Mucosa of rectum (tissue), 2 donors: Measurements from ENCODE around the gene HAPLN2.

Experiments
- H3K27ac ChIP-seq, 2 donors: one replicate each; pipeline ENCODE4 v1.7.0; 2013; ENCODE audit warnings: inconsistent platforms in 2 of 2, low read depth in 2 of 2, low read length in 2 of 2
- H3K27me3 ChIP-seq, 2 donors: one replicate each; pipeline ENCODE4 v1.7.0; 2013; ENCODE audit warnings: low read length in 2 of 2; ENCODE audit not compliant: control insufficient read depth in 2 of 2, insufficient read depth in 2 of 2
- H3K36me3 ChIP-seq, 2 donors: one replicate each; pipeline ENCODE4 v1.7.0; 2013; ENCODE audit warnings: low read length in 2 of 2; ENCODE audit not compliant: control insufficient read depth in 2 of 2, insufficient read depth in 2 of 2
- H3K4me1 ChIP-seq, 2 donors: one replicate each; pipeline ENCODE4 v1.7.0; 2013; ENCODE audit warnings: low read length in 2 of 2, mild to moderate bottlenecking in 1 of 2; ENCODE audit not compliant: control insufficient read depth in 2 of 2, insufficient read depth in 2 of 2
- H3K4me3 ChIP-seq, 2 donors: one replicate each; pipeline ENCODE4 v1.7.0; 2013; ENCODE audit warnings: low read length in 2 of 2
- H3K9ac ChIP-seq, 2 donors: one replicate each; pipeline ENCODE4 v1.7.0; 2013; ENCODE audit warnings: low read length in 2 of 2, low read depth in 1 of 2, mild to moderate bottlenecking in 1 of 2
- H3K9me3 ChIP-seq, 2 donors: one replicate each; pipeline ENCODE4 v1.7.0; 2013; ENCODE audit warnings: low read length in 2 of 2; ENCODE audit not compliant: control insufficient read depth in 2 of 2
- donor health status: healthy.
- donor health status: Normal muscosa, but diverticular disease.

The HAPLN2 gene

DNA sequence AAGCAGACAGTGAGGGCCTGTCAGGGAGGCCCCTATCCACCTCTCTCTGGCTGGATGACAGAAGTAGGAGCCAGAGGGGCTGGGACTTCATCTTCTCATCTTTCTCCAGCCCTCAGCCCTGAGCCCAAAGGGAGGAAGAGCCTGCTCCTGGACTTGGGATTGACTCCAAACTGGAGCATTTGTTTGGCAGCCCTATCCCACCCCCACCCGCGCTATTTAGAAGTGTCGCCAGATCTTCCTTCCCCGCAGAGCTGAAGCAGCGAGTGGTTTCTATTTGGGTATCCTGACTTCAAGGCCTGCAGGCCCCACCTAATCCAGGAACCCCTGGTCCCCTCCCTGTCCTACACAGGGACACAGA lies 48.4 kb downstream of the HAPLN2 start:
- peak overlapping the region in 1 of 2 donors; percentile 56 for H3K9ac ChIP-seq
- H3K4me3 ChIP-seq = no peak overlapping the region
- no peaks in the 10 kb centered on the region for H3K27me3 ChIP-seq
- H3K4me1 ChIP-seq = peaks cover 25 to 26% of the 10 kb centered on the region in 2 donors
- no peaks in the 10 kb centered on the region for H3K36me3 ChIP-seq
- no peaks in the 10 kb centered on the region for H3K9me3 ChIP-seq
- H3K27ac ChIP-seq = peak overlapping the region; percentile 72 to 77

DNA sequence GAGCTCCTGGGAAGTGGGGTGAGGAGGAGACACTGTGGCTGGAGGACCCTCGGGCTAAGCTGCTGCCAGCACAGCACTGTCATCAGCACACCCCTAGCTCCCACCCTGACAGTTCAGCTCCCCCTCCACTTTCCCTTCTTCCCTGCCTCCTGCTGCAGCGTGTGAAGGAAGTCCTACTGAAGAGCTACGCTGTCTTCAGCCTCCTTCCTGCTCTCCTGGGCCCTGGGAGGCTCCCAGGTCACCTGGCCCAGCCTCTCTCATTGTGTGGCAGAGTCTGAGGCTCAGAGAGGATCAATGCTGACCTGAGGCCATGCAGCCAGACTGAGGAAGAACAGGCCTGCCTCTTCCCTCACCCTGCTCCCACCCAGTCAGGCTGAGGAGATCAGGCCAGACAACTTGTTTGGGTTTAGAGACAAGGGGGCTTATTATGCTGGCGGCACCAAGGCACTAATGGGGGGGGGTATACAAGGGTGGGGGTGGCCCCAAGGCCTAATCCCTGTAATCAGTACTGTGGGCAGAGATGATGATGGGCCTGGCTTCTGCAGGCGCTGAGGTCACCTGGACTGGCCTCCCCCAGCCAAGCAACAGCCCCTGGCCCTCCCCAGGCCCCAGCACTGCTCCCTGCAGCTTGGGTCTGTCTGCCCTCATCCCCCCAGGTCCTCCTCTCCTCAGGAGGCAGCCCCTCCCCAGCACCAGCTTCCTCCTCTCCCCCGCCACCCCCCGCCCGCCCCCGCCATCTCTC lies 48.9 kb downstream of the HAPLN2 start:
- Histone ChIP-seq H3K27me3 (no peaks in the 10 kb centered on the region), H3K9me3 (no peaks in the 10 kb centered on the region), H3K9ac (peak overlapping the region in 1 of 2 donors; percentile 56), H3K4me1 (peaks cover 22 to 26% of the 10 kb centered on the region in 2 donors), H3K27ac (peak overlapping the region; percentile 72 to 77), H3K36me3 (no peaks in the 10 kb centered on the region), H3K4me3 (no peak overlapping the region)

DNA sequence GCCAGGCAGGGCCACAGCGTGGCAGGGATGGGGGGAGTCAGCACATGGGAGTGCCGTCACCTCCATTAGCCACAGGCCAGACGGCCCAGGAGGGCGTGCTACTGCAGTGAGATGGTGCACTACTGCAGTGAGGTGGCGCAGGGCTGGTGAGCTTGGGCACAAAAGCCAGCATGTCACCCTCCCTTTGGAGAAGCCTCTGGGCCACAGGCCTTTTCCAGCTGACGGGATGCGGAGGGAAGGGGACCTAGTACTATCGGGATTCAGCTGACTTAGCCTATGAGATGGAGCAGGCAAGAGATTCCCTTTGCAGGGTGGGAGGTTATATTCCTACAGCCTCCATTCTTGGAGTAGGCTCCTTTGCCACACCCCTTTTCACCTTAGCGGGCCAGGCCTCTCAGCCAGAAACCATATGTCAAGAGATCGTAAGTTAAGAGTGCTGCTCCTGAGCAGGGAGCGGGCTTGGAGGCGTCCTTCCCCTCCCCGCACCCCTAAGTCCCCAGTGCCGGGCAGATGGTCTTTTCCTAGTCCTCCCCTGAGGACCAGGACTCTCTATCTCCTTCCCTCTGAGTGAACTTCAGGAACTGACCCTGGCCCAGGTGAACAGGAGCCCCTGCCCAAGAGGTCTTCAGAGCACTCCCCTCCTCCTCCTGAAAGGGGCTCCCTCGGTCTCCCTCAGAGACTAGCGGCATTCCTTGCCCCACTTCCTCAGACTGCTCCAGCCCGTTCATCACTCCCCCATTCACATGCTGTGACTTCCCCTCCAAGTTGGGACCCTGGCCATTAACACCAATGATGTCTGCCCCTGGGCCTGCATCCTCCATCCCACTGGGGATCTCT lies 49.8 kb downstream of the HAPLN2 start:
- H3K4me1 ChIP-seq = peaks cover 24 to 26% of the 10 kb centered on the region in 2 donors

DNA sequence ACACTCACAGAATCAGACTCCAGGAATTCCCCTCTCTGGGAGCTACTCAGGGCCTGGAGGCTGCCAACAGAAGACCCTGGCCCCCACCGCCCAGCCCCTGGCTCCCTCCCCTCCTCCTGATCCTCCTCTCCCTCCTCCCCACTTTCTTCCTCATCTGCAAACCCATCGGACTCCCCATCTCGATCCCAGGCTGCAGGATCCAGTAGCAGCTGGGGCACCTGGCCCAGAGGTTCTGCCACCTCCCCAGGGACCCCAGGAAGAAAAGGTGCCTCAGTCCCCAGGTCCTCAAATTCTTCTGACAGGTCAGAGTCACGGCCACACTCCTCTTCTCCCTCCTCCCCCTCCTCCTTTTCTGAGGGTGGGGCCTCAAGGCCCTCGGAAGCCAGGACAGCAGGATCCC lies 50.6 kb downstream of the HAPLN2 start:
- Histone ChIP-seq H3K9ac (no peak overlapping the region), H3K4me3 (no peak overlapping the region), H3K27me3 (peaks cover 4% of the 10 kb centered on the region in 2 donors), H3K36me3 (no peaks in the 10 kb centered on the region), H3K4me1 (peaks cover 17 to 19% of the 10 kb centered on the region in 2 donors), H3K9me3 (no peaks in the 10 kb centered on the region), H3K27ac (no peak overlapping the region)

More for the DNA sequence above, 49.8 kb downstream of the HAPLN2 start:
- peaks cover 4% of the 10 kb centered on the region in 2 donors for H3K27me3 ChIP-seq
- H3K9me3 ChIP-seq = no peaks in the 10 kb centered on the region
- H3K36me3 ChIP-seq = no peaks in the 10 kb centered on the region
- H3K4me3 ChIP-seq = no peak overlapping the region
- no peak overlapping the region for H3K9ac ChIP-seq
- no peak overlapping the region for H3K27ac ChIP-seq

DNA sequence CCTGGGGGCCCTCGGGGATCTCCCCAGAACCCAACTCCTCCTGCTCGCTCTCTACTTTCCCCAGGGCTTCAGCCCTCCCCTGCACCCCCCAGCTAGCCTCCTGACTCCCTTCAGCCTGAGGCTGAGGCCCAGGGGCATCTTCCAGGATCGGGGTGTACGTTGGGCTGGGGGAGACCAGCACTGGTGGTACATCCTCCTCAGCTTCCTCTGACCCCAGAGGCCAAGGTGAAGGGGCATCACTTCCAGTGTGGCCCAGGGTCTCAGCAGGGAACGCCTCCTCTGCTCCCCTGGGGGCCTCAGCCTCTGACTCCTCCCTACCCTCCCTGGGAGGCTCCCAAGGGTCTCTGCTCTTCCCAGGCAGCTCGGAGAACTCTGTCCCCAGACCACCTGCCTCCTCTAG lies 51.1 kb downstream of the HAPLN2 start:
- Histone ChIP-seq H3K4me1 (peaks cover 12 to 13% of the 10 kb centered on the region in 2 donors), H3K4me3 (no peak overlapping the region), H3K9me3 (no peaks in the 10 kb centered on the region), H3K9ac (no peak overlapping the region), H3K27me3 (peaks cover 4 to 9% of the 10 kb centered on the region in 2 donors), H3K27ac (no peak overlapping the region), H3K36me3 (no peaks in the 10 kb centered on the region)

DNA sequence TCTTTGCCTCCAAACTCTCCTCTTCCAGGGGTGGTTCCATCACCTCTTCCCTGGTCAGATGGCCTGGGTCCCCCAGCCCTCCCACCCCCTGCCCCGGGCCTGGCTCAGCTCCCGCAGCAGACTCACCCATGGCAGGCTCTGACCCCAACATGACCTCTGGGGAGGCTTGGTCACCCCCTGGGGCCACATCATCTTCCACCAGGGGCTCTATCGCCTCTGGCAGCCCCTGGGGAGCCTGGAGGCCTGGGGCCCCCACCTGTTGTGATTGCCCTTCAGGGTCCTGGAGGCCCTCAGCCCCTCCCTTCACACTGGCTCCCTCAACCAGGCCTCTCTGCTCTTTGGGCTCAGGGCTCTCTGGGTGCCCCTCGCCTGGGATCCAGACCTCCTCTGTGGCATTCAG lies 51.6 kb downstream of the HAPLN2 start:
- H3K36me3 ChIP-seq = no peaks in the 10 kb centered on the region
- peaks cover 8 to 9% of the 10 kb centered on the region in 2 donors for H3K4me1 ChIP-seq
- no peaks in the 10 kb centered on the region for H3K9me3 ChIP-seq
- no peak overlapping the region for H3K9ac ChIP-seq
- peaks cover 4 to 10% of the 10 kb centered on the region in 2 donors for H3K27me3 ChIP-seq
- H3K27ac ChIP-seq = no peak overlapping the region
- no peak overlapping the region for H3K4me3 ChIP-seq

DNA sequence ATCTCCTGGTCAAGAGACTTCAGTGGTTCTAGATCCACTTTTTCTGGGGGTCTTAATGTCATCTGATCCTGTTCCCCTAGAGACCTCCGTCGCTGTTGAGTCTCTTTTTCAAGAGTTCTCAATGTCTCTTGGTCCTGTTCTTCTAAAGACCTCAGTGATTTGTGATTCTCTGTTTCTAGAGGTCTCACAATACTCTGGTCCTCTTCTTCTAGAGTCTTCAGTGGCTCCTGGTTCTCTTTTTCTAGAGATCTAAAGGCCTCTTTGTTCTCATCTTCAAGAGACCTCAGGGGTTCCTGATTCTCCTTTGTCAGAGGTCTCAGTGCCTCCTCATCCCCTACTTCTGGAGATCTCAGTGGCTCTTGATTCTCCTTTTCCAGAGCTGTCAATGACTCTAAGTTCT lies 52.6 kb downstream of the HAPLN2 start:
- Histone ChIP-seq H3K36me3 (no peaks in the 10 kb centered on the region), H3K27ac (no peak overlapping the region), H3K4me3 (no peak overlapping the region), H3K9ac (no peak overlapping the region), H3K27me3 (peaks cover 4 to 17% of the 10 kb centered on the region in 2 donors), H3K4me1 (peaks cover 9% of the 10 kb centered on the region in 2 donors), H3K9me3 (no peaks in the 10 kb centered on the region)

DNA sequence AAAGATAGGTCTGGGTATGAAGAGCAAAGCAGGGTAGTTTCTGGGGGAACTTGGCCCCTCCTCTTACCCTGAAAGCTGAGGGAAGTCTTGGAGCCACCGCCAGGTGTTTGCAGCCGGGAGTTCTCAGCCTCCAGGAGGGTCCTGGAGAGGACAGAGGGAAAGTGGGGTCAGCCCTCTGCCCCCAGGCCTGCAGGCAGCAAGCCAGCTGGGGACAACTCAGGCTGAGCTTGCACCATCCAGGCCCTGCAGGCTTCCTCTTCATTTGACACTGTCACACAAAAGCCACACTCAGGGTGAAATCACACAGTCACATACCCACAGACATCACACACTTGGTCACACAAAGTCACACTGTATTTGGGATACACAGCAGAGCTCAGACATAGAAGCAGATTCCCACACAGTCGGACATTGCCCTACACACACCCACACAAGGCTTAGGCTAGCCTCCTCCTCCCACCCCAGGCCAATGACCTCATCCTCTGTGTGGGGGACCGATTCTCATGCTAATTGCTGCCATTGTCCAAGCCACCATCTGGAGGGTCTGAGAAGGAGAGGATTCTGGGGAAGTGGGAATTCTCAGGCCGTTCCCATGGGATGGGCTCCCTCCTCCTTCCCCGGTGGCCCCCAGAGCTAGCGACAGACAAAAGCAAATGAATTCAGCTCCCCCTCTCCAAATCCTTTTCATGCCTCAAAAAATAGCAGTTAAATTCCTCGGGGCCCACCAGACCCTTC lies 54.3 kb downstream of the HAPLN2 start:
- H3K27ac ChIP-seq = peak overlapping the region in 1 of 2 donors; percentile 9
- H3K9ac ChIP-seq = no peak overlapping the region
- H3K36me3 ChIP-seq = no peaks in the 10 kb centered on the region
- peaks cover 7 to 10% of the 10 kb centered on the region in 2 donors for H3K4me1 ChIP-seq
- no peak overlapping the region for H3K4me3 ChIP-seq
- H3K9me3 ChIP-seq = no peaks in the 10 kb centered on the region
- H3K27me3 ChIP-seq = peaks cover 15 to 30% of the 10 kb centered on the region in 2 donors
